Measurements from ENCODE around the gene RASIP1.

The RASIP1 gene

GRCh38 chr19:48755084-48755641 lies 14.8 kb upstream of the RASIP1 start, which contains the start of gene FGF21:
TSS of gene FGF21 (plus strand) at chr19:48755524. CDS start at chr19:48756237, 713 bp downstream.
- no peak for DNase-seq (ENCODE audit: low spot score)

GRCh38 chr19:48752496-48753365 lies 12.3 kb upstream of the RASIP1 start, which contains the start of gene FUT1:
TSS of gene FUT1 (minus strand) at chr19:48752641. CDS start at chr19:48751281, 1,360 bp downstream.
- DNase-seq (ENCODE audit: low spot score), result peak; percentile 72

DNA sequence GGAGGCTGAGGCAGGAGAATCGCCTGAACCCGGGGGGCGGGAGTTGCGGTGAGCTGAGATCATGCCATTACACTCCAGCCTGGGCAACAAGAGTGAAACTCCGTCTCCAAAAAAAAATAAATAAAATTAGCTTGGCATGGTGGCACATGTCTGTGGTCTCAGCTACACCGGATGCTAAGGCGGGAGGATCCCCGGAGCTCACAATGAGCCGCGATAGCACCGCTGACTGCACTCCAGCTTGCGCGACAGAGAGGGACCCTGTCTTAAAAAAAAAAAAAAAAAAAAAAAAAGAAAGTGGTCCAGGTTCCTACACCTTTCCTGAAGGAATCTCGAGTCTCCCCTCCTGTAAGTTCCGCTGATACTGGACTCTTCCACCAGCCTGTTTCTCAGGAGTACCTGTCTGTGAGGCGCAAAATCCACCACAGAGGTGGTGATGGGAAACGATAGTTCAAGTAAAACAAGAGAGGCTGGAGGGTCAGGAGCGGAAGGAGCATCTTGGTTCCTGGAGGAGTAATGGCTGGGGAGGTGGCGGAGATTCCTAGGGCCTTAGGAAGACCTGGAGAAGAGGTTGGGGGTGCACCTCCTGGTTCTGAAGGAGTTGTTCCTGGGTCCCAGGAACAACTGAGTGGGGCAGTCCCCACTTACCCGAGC lies 11.6 kb upstream of the RASIP1 start:
- DNase-seq (ENCODE audit: low spot score), result no peak

DNA sequence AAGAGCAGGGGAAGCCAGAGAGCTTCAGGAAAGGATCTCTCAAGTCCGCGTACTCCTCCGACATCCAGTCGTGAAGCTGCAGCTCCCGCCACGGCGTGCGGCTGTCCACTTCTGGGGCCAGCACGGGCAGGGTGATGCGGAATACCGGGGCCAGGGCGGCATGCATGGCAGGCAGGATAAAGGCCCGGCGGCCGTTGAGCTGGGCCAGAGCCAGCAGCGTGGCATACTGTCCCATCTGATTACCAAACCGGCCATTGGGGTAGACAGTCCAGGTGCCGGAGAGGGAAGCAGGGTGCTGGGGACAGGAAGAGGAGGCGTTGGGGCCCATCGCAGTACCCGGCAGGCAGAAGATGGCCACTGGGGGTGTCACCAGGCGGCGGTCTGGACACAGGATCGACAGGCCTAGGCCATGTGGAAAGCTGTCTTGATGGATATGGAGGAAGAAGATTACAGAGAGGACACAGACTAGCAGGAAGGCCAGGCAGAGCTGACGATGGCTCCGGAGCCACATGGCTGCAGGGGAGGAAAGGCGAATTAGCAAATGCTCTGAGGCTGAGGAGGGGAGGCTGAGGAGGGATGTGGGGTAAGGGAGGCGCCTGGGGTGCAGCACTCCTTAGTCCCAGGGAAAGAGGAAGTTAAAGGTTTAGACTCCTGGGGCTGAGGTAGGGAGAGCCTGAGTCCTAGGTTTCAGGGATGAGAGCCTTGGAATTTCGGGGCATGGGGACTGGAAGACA lies 10.5 kb upstream of the RASIP1 start:
- DNase-seq (ENCODE audit: low spot score), result no peak

DNA sequence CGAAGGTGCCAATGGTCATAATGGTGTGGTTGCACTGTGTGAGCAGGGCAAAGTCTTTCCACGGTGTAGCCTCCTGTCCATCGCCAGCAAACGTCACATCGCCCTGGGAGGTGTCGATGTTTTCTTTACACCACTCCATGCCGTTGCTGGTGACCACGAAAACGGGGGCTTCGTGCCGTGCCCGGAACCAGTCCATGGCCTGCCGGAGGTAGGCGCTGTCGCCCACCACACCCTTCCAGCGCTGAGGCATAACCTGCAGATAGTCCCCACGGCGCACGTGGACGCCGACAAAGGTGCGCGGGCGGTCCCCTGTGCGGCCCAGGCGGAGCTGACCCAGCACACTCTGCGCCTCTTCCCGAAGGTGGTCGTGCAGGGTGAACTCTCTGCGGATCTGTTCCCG lies 9.9 kb upstream of the RASIP1 start:
- DNase-seq (ENCODE audit: low spot score), result no peak

DNA sequence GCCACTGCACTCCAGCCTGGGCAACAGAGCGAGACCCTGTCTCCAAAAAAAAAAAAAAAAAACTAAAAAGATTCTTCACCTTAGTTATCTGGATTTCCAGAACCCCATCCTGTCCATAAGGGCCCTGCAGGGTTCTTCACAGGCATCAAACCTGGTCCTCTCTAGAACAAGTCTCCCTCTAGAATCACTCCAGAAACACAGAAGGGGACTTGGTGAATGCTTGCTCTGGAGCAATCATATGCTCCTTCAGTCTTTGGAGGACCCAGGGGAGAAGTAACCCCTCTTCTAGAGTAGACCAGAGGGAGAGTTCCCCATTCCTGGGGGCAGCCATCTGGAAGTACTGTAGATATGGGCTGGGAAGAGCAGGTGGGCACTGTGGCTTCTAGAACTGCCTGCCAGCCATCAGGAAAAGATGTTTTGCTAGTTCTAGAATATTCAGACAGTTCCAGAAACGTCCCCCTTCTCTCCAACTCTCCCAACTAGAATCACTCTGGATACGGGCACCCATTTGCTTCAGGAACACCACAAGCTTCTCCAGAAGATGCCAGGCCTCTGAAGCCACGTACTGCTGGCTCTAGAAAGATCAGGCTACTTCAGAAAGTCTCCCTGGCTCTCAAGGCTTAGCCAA lies 9.3 kb upstream of the RASIP1 start:
- DNase-seq (ENCODE audit: low spot score), result no peak

GRCh38 chr19:48746738-48747575 lies 6.5 kb upstream of the RASIP1 start, which contains the start of gene IZUMO1:
TSS of gene IZUMO1 (minus strand) at chr19:48746909. CDS start at chr19:48745859, 1,050 bp downstream.
- DNase-seq (ENCODE audit: low spot score), result peak; percentile 87

- DNase-seq (ENCODE audit: low spot score), result no peak
Observed at GRCh38 chr19:48746110-48746509, 5.7 kb upstream of the RASIP1 start.

DNA sequence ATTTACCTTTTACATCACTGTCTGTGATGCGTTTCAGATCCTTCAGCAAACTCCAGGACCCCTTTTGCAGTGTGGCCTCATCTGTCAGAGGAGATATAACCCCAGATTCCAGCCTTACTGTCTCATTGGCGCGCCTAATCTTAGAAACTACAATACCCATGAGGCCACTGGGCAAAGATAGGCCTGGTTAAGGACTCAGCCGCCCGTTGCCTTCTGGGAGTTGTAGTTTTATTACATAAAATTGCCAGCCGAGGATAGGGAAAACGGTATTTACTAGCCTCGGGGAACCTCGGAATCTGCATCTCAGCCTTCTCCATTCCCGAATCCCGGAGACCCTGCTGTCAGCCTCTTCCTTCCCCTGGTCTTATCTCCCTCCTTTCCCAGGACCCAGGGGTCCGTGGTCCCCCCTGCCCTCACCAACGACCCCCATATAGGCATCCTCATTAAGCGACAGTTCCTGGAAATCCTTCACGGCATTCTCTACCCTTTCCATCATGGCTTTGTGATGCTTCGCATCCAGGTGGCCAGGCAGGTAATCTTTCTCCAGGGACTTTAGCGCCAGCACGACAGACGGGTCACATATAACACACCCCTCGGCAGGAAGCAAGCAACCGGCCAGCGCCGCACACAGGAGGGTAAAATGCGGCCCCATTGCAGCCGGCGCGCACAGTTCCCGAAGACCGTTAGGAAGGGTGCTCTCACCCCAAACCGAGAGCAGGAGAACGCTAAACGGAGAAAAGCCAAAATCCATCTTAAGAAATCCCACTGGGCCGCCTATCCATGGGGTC lies 5.0 kb upstream of the RASIP1 start:
- peak; percentile 78 for DNase-seq (ENCODE audit: low spot score)

DNA sequence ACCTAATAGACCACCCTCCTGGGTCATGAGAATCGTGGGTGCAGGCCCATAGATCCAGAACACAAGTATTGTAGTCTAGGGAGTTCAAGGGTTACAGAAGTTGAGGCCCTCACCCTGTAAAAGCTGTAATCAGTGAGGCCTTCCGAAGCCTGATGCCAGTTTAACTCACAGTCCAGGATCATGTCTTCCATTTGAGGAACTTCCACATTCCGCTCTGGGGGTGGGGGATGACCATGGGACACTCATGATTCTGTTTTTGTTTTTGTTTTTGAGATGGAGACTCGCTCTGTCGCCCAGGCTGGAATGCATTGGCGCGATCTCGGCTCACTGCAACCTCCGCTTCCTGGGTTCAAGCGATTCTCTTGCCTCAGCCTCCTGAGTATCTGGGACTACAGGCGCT lies 1.7 kb upstream of the RASIP1 start:
- no peak for DNase-seq (ENCODE audit: low spot score)

DNA sequence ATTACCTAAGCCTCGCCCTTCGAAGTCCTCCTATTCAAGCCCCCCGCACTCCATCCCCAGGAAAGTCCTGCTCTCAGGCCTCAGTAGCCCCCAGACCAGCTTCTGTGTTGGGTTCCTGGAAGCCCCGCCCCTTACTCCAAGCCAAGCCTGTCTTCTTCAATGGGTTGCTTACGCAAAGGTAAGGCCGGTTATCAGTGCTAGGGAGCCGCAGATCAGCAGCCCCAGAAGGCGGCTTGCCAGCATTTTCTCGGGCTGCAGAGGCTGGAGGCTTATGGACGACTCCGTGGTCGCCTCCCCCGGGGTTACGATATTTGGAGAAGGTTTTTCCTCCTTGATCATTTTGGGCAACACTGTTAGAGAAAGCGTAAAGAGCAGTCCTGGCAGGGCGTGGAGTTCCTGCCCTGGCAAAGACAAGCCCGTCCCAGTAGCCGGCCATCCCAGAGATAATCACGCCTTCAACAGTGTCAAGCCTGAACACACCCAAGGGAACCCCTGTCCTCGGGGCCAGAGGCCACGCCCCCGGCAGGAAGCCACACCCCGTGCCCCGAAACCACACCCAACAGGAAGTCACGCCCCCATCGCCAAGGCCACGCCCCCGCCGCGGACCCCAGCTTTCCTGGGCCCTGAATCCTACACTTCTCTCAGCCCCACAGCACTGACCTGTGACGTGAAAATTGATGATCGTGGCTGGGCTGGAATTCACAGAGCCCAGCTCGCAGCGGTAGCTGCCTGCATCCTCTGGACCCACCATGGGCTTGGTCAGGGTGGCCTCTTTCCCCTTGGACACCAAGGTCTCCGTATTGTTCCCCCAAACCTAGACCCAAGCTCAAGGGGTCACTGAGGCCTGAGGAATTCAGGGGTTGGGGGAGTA lies 954 bp upstream of the RASIP1 start:
- peak; percentile 42 for DNase-seq (ENCODE audit: low spot score)

DNA sequence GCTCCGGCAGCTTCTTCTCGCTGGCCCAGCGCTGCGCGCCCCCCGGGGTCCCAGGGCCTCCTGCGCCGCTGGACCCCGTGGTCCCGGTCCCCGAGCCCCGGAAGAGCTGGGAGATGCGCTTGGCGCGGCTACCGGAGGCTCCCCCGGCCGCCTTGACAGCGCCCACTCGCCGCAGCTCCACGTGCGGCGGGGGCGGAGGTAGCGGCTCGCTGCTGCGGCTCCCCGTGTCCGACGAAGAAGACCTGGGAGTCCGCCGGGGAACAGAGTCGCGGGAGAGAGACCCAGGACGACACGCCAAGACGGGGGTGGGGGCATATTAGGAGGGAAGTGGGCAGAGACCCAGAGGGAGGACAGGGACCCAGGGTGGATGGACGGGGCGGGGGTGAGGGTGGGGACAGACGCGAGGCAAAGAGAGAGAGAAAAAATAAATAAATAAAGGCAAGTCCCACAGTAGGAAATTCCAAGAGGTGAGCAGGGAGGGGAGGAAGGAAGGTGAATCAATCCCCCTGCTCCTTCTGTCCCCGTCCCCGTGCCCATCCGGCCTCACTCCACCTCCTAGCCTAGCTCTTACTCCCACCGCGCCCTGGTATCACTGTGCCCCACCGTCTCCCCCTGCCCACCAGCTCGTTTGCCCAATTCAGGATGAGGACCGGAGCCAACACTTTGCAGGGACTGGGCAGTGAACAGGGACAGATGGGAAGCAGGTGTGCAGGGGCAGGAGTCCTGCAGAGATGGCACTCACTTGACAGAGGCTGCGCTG lies 826 bp downstream of the RASIP1 start:
- no peak for DNase-seq (ENCODE audit: low spot score)

GRCh38 chr19:48738557-48739403 lies 1.6 kb downstream of the RASIP1 start:
- peak; percentile 93 for DNase-seq (ENCODE audit: low spot score)

- DNase-seq (ENCODE audit: low spot score), result no peak
Observed at GRCh38 chr19:48737360-48737998, 2.9 kb downstream of the RASIP1 start.

DNA sequence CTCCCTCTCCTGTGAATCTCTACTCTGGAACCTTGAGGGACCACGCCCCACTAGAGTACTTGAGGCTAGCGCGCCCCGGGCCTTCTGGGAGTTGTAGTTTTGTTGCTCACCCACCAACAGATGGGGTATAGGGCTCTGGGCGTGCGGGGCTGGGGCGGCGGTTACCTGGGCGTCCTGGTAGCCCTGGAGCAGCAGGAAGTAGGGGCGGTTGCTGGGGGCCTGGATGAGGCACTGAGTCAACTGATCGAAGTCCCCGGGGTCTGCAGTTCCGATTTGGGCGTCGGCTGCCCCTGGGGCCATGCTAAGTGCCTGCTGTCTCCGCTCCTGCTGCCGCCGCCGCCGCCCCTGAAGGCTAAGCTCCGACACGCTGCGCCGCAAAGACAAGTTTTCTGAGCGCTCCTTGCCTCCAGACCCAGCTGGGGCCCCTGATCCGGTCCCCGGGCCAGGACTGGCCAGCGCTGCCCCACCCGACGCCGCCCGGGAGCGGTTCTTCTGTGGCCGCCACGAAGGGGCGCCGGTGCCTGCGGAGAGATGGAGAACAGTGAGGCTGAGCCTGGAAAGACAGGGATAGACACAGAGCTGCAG lies 5.3 kb downstream of the RASIP1 start:
- DNase-seq (ENCODE audit: low spot score), result no peak

DNA sequence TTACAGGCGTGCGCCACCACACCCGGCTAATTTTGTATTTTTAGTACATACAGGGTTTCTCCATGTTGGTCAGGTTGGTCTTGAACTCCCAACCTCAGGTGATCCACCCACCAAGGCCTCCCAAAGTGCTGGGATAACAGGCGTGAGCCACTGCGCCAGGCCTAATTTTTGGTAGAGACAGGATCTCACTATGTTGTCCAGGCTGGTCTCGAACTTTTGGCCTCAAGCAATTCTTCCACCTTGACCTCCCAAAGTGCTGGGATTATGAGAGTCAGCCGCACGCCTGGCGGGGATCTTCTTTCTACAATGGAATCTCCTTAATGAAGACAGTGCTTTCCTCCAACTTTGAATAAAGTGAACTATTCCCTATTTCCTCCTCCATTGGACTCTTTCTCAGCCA lies 5.8 kb downstream of the RASIP1 start:
- DNase-seq (ENCODE audit: low spot score), result no peak

Data from GM03348 (cell line).